PC-3 (cell line): ENCODE results near the gene TLE7.

Experiments used
- CTCF ChIP-seq: fragments of 300-600 bp; sonication (generic); conservative IDR thresholded peaks from 2 replicates; pipeline ENCODE4 v1.5.1; 2017; ENCODE audit warnings: antibody characterized with exemption, low read depth, mild to moderate bottlenecking, low read length
- EZH2 ChIP-seq: fragments of 300-600 bp; sonication (generic); IDR thresholded peaks from one replicate; pipeline ENCODE4 v1.6.1; 2017; ENCODE audit warnings: antibody characterized with exemption, mild to moderate bottlenecking, low read length; ENCODE audit not compliant: unreplicated experiment
- EZH2phosphoT487 ChIP-seq: fragments of 300-600 bp; sonication (generic); IDR thresholded peaks from 2 replicates; pipeline ENCODE4 v1.6.1; 2018; ENCODE audit warnings: mild to moderate bottlenecking, antibody characterized with exemption, low read length, borderline replicate concordance

GRCh38 chr16:71404364-71404763 is 37.5 kb downstream of the TLE7 start:
- TF ChIP-seq CTCF (no peak), EZH2 (no peak), EZH2phosphoT487 (no peak)
